Kidney epithelial cell (primary cell): ENCODE data around the gene PLXND1. TPM values are rescaled to one million over a fixed set of nuclear protein-coding genes. Genes with fewer than 3 reads are reported as not detected.

Experiments
- DNase-seq: peaks from one replicate; pipeline ENCODE4 v3.0.0-alpha.2; 2010; ENCODE audit warnings: low read depth
- H3K27me3 ChIP-seq: 2 replicates; pipeline ENCODE4 v1.6.0; 2011; ENCODE audit warnings: low read length; ENCODE audit not compliant: control insufficient read depth, insufficient read depth
- H3K36me3 ChIP-seq: 2 replicates; pipeline ENCODE4 v1.5.1; 2011; ENCODE audit warnings: low read length; ENCODE audit not compliant: control insufficient read depth, insufficient read depth
- H3K4me3 ChIP-seq: 2 replicates; pipeline ENCODE4 v1.5.1; 2011; ENCODE audit warnings: low read depth, mild to moderate bottlenecking, control low read depth, low read length
- CTCF ChIP-seq: IDR thresholded peaks from 2 replicates; pipeline ENCODE4 v1.5.1; 2011; ENCODE audit warnings: mild to moderate bottlenecking, moderate library complexity, low read length, control low read depth, inconsistent platforms; ENCODE audit not compliant: insufficient read depth, poor library complexity, severe bottlenecking
- total RNA-seq: library from RNA; depleted of rRNA; stranded (reverse); fragments of >200 nt; gene quantifications from 2 replicates; pipeline ENCODE4 v1.2.3, GENCODE V29; 2015

The PLXND1 gene
- total RNA-seq, 1 donor from 2014 or later = 103 TPM

- Histone ChIP-seq H3K27me3 (no peaks in the 10 kb centered on the region), H3K36me3 (no peaks in the 10 kb centered on the region), H3K4me3 (no peak overlapping the region)
- TF ChIP-seq CTCF = no peak
- no peak for DNase-seq
These were observed 79.2 kb downstream of the PLXND1 start for GRCh38 chr3:129527262-129527661.

- Histone ChIP-seq H3K36me3 (no peaks in the 10 kb centered on the region), H3K27me3 (no peaks in the 10 kb centered on the region), H3K4me3 (no peak overlapping the region)
- no peak for TF ChIP-seq CTCF
- DNase-seq = no peak
These were observed 80.2 kb downstream of the PLXND1 start for GRCh38 chr3:129526121-129526900.

- no peak overlapping the region for H3K4me3 ChIP-seq
- TF ChIP-seq CTCF = no peak
- DNase-seq = no peak
- H3K36me3 ChIP-seq = no peaks in the 10 kb centered on the region
- H3K27me3 ChIP-seq = no peaks in the 10 kb centered on the region
These were observed 81.0 kb downstream of the PLXND1 start for GRCh38 chr3:129525341-129525968.

GRCh38 chr3:129524081-129524480 lies 82.4 kb downstream of the PLXND1 start:
- no peak for TF ChIP-seq CTCF
- no peak for DNase-seq
- no peak overlapping the region for H3K4me3 ChIP-seq
- no peaks in the 10 kb centered on the region for H3K36me3 ChIP-seq
- H3K27me3 ChIP-seq = no peaks in the 10 kb centered on the region

- H3K27me3 ChIP-seq = no peaks in the 10 kb centered on the region
- H3K36me3 ChIP-seq = no peaks in the 10 kb centered on the region
- DNase-seq = no peak
- no peak overlapping the region for H3K4me3 ChIP-seq
- TF ChIP-seq CTCF = no peak
These were observed 83.5 kb downstream of the PLXND1 start for GRCh38 chr3:129522953-129523352.
